Neural crest cell (in vitro differentiated cells): ENCODE results near the gene CEP152. TPM values are rescaled to one million over a fixed set of nuclear protein-coding genes. Genes with fewer than 3 reads are reported as not detected.

Experiments used
- DNase-seq: peaks from one replicate; pipeline ENCODE4 v3.0.0; 2021; ENCODE audit warnings: low read depth, mixed read lengths, low spot score
- H3K27ac Mint-ChIP-seq: one replicate; pipeline ENCODE4 v1.8.0; 2021; ENCODE audit warnings: mild to moderate bottlenecking, mixed read lengths; ENCODE audit not compliant: unreplicated experiment
- H3K27me3 Mint-ChIP-seq: 2 replicates; pipeline ENCODE4 v1.8.0; 2021; ENCODE audit warnings: low read depth, mild to moderate bottlenecking, mixed read lengths
- H3K36me3 Mint-ChIP-seq: 2 replicates; pipeline ENCODE4 v1.8.0; 2021; ENCODE audit warnings: low read depth, mild to moderate bottlenecking, mixed read lengths
- H3K4me1 Mint-ChIP-seq: 2 replicates; pipeline ENCODE4 v1.8.0; 2021; ENCODE audit warnings: mixed read lengths
- H3K4me3 Mint-ChIP-seq: one replicate; pipeline ENCODE4 v1.8.0; 2021; ENCODE audit warnings: mild to moderate bottlenecking, mixed read lengths
- H3K9me3 Mint-ChIP-seq: 2 replicates; pipeline ENCODE4 v1.8.0; 2021; ENCODE audit warnings: mixed read lengths
- total RNA-seq: library from RNA; stranded (reverse); gene quantifications from 2 replicates; pipeline ENCODE4 v1.2.1, GENCODE V29; 2021
- TF ChIP-seq, protein P1 (sequence below): fragments of 200-600 bp; sonication (generic); conservative IDR thresholded peaks from 2 replicates; pipeline ENCODE4 v1.5.0; 2021; ENCODE audit warnings: antibody characterized with exemption, mild to moderate bottlenecking

CEP152 gene
- total RNA-seq, 1 donor from 2014 or later: 17.4 TPM

- peaks cover 7% of the 10 kb centered on the region for H3K36me3 Mint-ChIP-seq
- DNase-seq: no peak
- H3K27me3 Mint-ChIP-seq: no peaks in the 10 kb centered on the region
- H3K4me3 Mint-ChIP-seq: no peak overlapping the region
- no peaks in the 10 kb centered on the region for H3K9me3 Mint-ChIP-seq
- no peaks in the 10 kb centered on the region for H3K4me1 Mint-ChIP-seq
- H3K27ac Mint-ChIP-seq: no peak overlapping the region
- TF ChIP-seq, protein P1, sequence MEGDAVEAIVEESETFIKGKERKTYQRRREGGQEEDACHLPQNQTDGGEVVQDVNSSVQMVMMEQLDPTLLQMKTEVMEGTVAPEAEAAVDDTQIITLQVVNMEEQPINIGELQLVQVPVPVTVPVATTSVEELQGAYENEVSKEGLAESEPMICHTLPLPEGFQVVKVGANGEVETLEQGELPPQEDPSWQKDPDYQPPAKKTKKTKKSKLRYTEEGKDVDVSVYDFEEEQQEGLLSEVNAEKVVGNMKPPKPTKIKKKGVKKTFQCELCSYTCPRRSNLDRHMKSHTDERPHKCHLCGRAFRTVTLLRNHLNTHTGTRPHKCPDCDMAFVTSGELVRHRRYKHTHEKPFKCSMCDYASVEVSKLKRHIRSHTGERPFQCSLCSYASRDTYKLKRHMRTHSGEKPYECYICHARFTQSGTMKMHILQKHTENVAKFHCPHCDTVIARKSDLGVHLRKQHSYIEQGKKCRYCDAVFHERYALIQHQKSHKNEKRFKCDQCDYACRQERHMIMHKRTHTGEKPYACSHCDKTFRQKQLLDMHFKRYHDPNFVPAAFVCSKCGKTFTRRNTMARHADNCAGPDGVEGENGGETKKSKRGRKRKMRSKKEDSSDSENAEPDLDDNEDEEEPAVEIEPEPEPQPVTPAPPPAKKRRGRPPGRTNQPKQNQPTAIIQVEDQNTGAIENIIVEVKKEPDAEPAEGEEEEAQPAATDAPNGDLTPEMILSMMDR: no peak
Observed at GRCh38 chr15:48759921-48760320, 50.9 kb downstream of the CEP152 start.

- H3K9me3 Mint-ChIP-seq: no peaks in the 10 kb centered on the region
- no peaks in the 10 kb centered on the region for H3K4me1 Mint-ChIP-seq
- DNase-seq: no peak
- no peak overlapping the region for H3K4me3 Mint-ChIP-seq
- H3K27ac Mint-ChIP-seq: no peak overlapping the region
- H3K36me3 Mint-ChIP-seq: peaks cover 10% of the 10 kb centered on the region
- H3K27me3 Mint-ChIP-seq: no peaks in the 10 kb centered on the region
- TF ChIP-seq, protein P1: no peak
Observed at GRCh38 chr15:48757661-48758060, 53.2 kb downstream of the CEP152 start.

GRCh38 chr15:48754011-48754410, 56.9 kb downstream of the CEP152 start:
- Mint-ChIP-seq H3K4me1 (no peaks in the 10 kb centered on the region), H3K36me3 (peaks cover 18% of the 10 kb centered on the region), H3K9me3 (no peaks in the 10 kb centered on the region), H3K27me3 (no peaks in the 10 kb centered on the region), H3K27ac (no peak overlapping the region), H3K4me3 (no peak overlapping the region)
- TF ChIP-seq, protein P1: no peak
- no peak for DNase-seq

- Mint-ChIP-seq H3K27me3 (no peaks in the 10 kb centered on the region), H3K4me3 (no peak overlapping the region), H3K27ac (no peak overlapping the region), H3K9me3 (no peaks in the 10 kb centered on the region), H3K4me1 (no peaks in the 10 kb centered on the region), H3K36me3 (peaks cover 23% of the 10 kb centered on the region)
- TF ChIP-seq, protein P1: no peak
- no peak for DNase-seq
Observed at GRCh38 chr15:48751595-48751994, 59.3 kb downstream of the CEP152 start.

DNA sequence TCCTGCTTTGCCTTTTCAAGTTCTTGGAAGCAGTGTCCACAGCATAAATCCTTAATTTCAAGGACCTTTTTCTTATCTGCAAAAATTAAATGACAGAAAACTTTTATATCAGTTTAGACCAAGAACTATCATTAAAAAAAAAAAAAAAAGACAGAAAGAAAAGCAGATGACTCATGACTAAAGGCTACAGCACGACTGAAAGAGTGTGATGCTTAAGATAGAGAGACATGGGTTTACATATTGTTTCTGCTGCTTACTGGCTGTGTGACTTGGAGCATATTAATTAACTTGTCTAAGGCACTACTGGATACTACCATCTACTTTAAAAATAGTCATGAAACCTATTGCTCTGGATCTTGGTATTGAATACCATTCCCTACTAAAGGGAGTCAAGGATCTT, 62.3 kb downstream of the CEP152 start:
- TF ChIP-seq, protein P1: no peak

DNA sequence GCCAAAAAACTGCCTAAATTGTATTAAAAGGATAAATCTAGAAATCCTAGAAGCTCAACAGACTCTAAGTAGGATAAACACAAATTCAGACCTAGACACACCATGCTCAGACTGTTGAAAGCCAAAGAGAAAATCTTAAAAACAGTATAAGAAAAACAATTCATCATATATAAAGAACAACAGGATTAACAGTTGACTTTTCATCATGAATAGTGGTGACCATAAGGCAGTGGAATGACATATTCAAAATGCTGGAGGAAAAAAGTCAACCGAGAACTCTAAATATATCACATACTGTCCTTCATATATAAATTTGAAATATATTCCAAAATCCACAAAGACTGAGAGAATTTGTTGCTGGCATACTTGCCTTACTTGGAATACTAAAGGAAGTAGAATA, 77.3 kb downstream of the CEP152 start:
- Mint-ChIP-seq H3K4me1 (no peaks in the 10 kb centered on the region), H3K27me3 (no peaks in the 10 kb centered on the region), H3K36me3 (peaks cover 50% of the 10 kb centered on the region), H3K27ac (no peak overlapping the region), H3K4me3 (no peak overlapping the region), H3K9me3 (peaks cover 10% of the 10 kb centered on the region)
- DNase-seq: no peak
- TF ChIP-seq, protein P1: no peak

More for the DNA sequence above, 62.3 kb downstream of the CEP152 start:
- Mint-ChIP-seq H3K4me1 (no peaks in the 10 kb centered on the region), H3K27me3 (no peaks in the 10 kb centered on the region), H3K27ac (no peak overlapping the region), H3K4me3 (no peak overlapping the region), H3K36me3 (peaks cover 25% of the 10 kb centered on the region), H3K9me3 (no peaks in the 10 kb centered on the region)
- no peak for DNase-seq
